OCI-LY1 (cell line): ENCODE results near the gene EPC2.

ENCODE experiments used
- H2AFZ ChIP-seq: fragments of 200-600 bp; sonication (generic), shearing (Covaris generic); 2 replicates; pipeline ENCODE4 v1.6.0; 2014; ENCODE audit warnings: antibody characterized with exemption, mild to moderate bottlenecking, low read length
- H3F3A ChIP-seq: fragments of 200-600 bp; sonication (generic), shearing (Covaris generic); 2 replicates; pipeline ENCODE4 v1.6.0; 2014; ENCODE audit warnings: mild to moderate bottlenecking, antibody characterized with exemption, low read length, moderate library complexity; ENCODE audit not compliant: insufficient read depth
- H3K27ac ChIP-seq: fragments of 200-600 bp; sonication (generic); 2 replicates; pipeline ENCODE4 v1.5.1; 2014; ENCODE audit warnings: low read length, mixed run types, mild to moderate bottlenecking, low read depth; ENCODE audit not compliant: poor library complexity, severe bottlenecking
- H3K27me3 ChIP-seq: fragments of 200-600 bp; sonication (generic); 2 replicates; pipeline ENCODE4 v1.6.0; 2014; ENCODE audit warnings: antibody characterized with exemption, mild to moderate bottlenecking, low read length, moderate library complexity; ENCODE audit not compliant: insufficient read depth
- H3K36me3 ChIP-seq: fragments of 200-600 bp; sonication (generic); 2 replicates; pipeline ENCODE4 v1.6.1; 2014; ENCODE audit warnings: mild to moderate bottlenecking, antibody characterized with exemption, low read length, moderate library complexity, mixed read lengths; ENCODE audit not compliant: insufficient read depth
- H3K4me1 ChIP-seq: fragments of 200-600 bp; sonication (generic); 2 replicates; pipeline ENCODE4 v1.5.1; 2014; ENCODE audit warnings: mild to moderate bottlenecking, low read length, moderate library complexity; ENCODE audit not compliant: insufficient read depth, severe bottlenecking
- H3K4me2 ChIP-seq: fragments of 200-600 bp; sonication (generic), shearing (Covaris generic); 2 replicates; pipeline ENCODE4 v1.6.1; 2014; ENCODE audit warnings: low read length
- H3K4me3 ChIP-seq: fragments of 200-600 bp; sonication (generic); 2 replicates; pipeline ENCODE4 v1.5.1; 2014; ENCODE audit warnings: low read length, low read depth, mild to moderate bottlenecking, mixed read lengths; ENCODE audit not compliant: poor library complexity, severe bottlenecking
- H3K79me2 ChIP-seq: fragments of 200-600 bp; shearing (Covaris generic); 2 replicates; pipeline ENCODE4 v1.6.1; 2016; ENCODE audit warnings: mixed run types, low read length, mixed read lengths; ENCODE audit not compliant: insufficient read depth
- H3K9ac ChIP-seq: fragments of 200-600 bp; sonication (generic), shearing (Covaris generic); 2 replicates; pipeline ENCODE4 v1.6.1; 2014; ENCODE audit warnings: mild to moderate bottlenecking, low read length, mixed read lengths
- H3K9me2 ChIP-seq: fragments of 200-600 bp; sonication (generic), shearing (Covaris generic); 2 replicates; pipeline ENCODE4 v1.6.1; 2014; ENCODE audit warnings: low read depth, mild to moderate bottlenecking, low read length, mixed read lengths
- H3K9me3 ChIP-seq: fragments of 200-600 bp; shearing (Covaris generic); 2 replicates; pipeline ENCODE4 v1.6.1; 2014; ENCODE audit warnings: low read length, mixed read lengths
- H4K20me1 ChIP-seq: fragments of 200-600 bp; sonication (generic), shearing (Covaris generic); 2 replicates; pipeline ENCODE4 v1.6.0; 2016; ENCODE audit warnings: mild to moderate bottlenecking, low read length; ENCODE audit not compliant: insufficient read depth
- CTCF ChIP-seq: fragments of 200-600 bp; sonication (generic), shearing (Covaris generic); IDR thresholded peaks from 2 replicates; pipeline ENCODE4 v1.5.1; 2017; ENCODE audit warnings: mild to moderate bottlenecking, antibody characterized with exemption, low read length, moderate library complexity, mixed read lengths
- EZH2 ChIP-seq: fragments of 200-600 bp; sonication (generic), shearing (Covaris generic); IDR thresholded peaks from 2 replicates; pipeline ENCODE4 v1.8.0; 2017; ENCODE audit warnings: borderline replicate concordance, mixed run types, mild to moderate bottlenecking, antibody characterized with exemption, low read length, moderate library complexity, mixed read lengths

The EPC2 gene

DNA sequence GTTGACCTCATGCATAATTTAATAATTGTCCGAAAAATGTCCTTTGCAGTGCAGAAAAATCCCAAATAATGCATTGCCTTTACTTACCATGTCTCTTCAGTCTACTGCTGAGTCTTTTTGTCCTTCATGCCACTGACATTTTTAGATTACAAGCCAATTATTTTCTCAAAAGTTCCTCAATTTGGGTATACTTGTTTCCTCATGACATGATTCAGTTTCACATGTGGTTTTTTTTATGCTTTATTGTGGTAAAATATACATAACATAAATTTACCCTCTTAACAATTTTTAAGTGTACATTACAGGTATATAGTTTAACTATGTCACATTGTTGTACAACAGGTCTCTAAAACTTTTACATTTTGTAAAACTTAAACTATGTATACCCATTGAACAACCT is 81.0 kb downstream of the EPC2 start:
- no peaks in the 10 kb centered on the region for H4K20me1 ChIP-seq
- H3K27me3 ChIP-seq, result no peaks in the 10 kb centered on the region

DNA sequence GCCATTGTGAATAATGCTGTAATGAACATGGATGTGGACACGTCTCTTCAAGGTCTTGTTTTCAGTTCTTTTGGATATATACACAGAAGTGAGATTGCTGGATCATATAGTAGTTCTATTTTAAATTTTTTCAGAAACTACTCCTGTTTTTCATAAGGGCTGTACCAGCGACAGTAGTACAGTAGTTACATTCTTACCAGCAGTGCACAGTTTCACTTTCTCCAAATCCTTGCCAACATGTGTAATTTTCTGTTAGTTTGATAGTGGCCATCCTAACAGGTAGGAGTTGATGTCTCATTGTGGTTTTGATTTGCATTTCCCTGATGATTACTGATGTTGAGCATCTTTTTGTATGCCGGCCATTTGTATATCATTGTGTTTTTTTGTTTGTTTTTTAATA is 81.7 kb downstream of the EPC2 start:
- H3K79me2 ChIP-seq, result peaks cover 45% of the 10 kb centered on the region
- H3K9me2 ChIP-seq, result no peaks in the 10 kb centered on the region
- H3K27ac ChIP-seq, result no peak overlapping the region
- H4K20me1 ChIP-seq, result no peaks in the 10 kb centered on the region
- H3F3A ChIP-seq, result no peaks in the 10 kb centered on the region
- no peak overlapping the region for H3K4me3 ChIP-seq
- H3K9ac ChIP-seq, result no peak overlapping the region
- no peaks in the 10 kb centered on the region for H3K4me1 ChIP-seq
- peaks cover 13% of the 10 kb centered on the region; the same call in 1 of the 2 replicates for H3K36me3 ChIP-seq
- H3K9me3 ChIP-seq, result peaks cover 6% of the 10 kb centered on the region
- TF ChIP-seq EZH2 (no peak), CTCF (no peak)
- no peak overlapping the region for H2AFZ ChIP-seq
- no peak overlapping the region for H3K4me2 ChIP-seq
- H3K27me3 ChIP-seq, result no peaks in the 10 kb centered on the region

More for the DNA sequence above, 81.0 kb downstream of the EPC2 start:
- Histone ChIP-seq H3K27ac (no peak overlapping the region), H3K4me1 (no peaks in the 10 kb centered on the region), H3K4me2 (no peak overlapping the region), H3K79me2 (peaks cover 46% of the 10 kb centered on the region), H3K9ac (no peak overlapping the region), H3K9me3 (peaks cover 6% of the 10 kb centered on the region), H3F3A (no peaks in the 10 kb centered on the region), H3K4me3 (no peak overlapping the region), H2AFZ (no peak overlapping the region), H3K36me3 (peaks cover 13% of the 10 kb centered on the region; the same call in 1 of the 2 replicates), H3K9me2 (no peaks in the 10 kb centered on the region)
- TF ChIP-seq EZH2, result no peak
- TF ChIP-seq CTCF, result no peak

- Histone ChIP-seq H3K4me3 (no peak overlapping the region), H2AFZ (no peak overlapping the region), H3K4me1 (no peaks in the 10 kb centered on the region), H3K27me3 (no peaks in the 10 kb centered on the region), H3K36me3 (peaks cover 13% of the 10 kb centered on the region; the same call in 1 of the 2 replicates), H3K27ac (no peak overlapping the region), H3F3A (no peaks in the 10 kb centered on the region), H4K20me1 (no peaks in the 10 kb centered on the region), H3K79me2 (peaks cover 30% of the 10 kb centered on the region), H3K9me3 (peaks cover 6% of the 10 kb centered on the region), H3K4me2 (no peak overlapping the region), H3K9me2 (no peaks in the 10 kb centered on the region), H3K9ac (no peak overlapping the region)
- TF ChIP-seq EZH2, result no peak
These were observed 85.5 kb downstream of the EPC2 start for GRCh38 chr2:148730085-148730484.

- Histone ChIP-seq H3K27ac (no peak overlapping the region), H3K4me1 (peaks cover 5% of the 10 kb centered on the region), H3K36me3 (no peaks in the 10 kb centered on the region), H3K9me3 (no peaks in the 10 kb centered on the region), H3K9ac (no peak overlapping the region), H3K9me2 (no peaks in the 10 kb centered on the region), H3K4me3 (no peak overlapping the region), H4K20me1 (no peaks in the 10 kb centered on the region), H3K4me2 (no peak overlapping the region), H3K27me3 (no peaks in the 10 kb centered on the region), H3K79me2 (peaks cover 13% of the 10 kb centered on the region; the same call in 1 of the 2 replicates), H3F3A (no peaks in the 10 kb centered on the region), H2AFZ (no peak overlapping the region)
- TF ChIP-seq EZH2, result no peak
- no peak for TF ChIP-seq CTCF
These were observed 93.2 kb downstream of the EPC2 start for GRCh38 chr2:148737742-148738141.
